Astrocyte of the spinal cord (primary cell): Measurements from ENCODE around the gene MGAT3.

Source experiments
- DNase-seq: peaks from one replicate; pipeline ENCODE4 v3.0.0; 2011; ENCODE audit warnings: low read depth, low spot score
- H3K4me3 ChIP-seq: 2 replicates; pipeline ENCODE4 v1.5.1; 2011; ENCODE audit warnings: low read depth, mild to moderate bottlenecking, low read length, moderate library complexity
- in situ Hi-C: cut with HindIII; loops from 2 replicates; pipeline ENCODE4 v1.10.0; 2017; ENCODE audit warnings: low sequenced_read_pairs
- TF ChIP-seq, protein P1 (sequence below): IDR thresholded peaks from 2 replicates; pipeline ENCODE4 v1.5.1; 2012; ENCODE audit warnings: low read depth, mild to moderate bottlenecking, low read length, inconsistent platforms

The MGAT3 gene

DNA sequence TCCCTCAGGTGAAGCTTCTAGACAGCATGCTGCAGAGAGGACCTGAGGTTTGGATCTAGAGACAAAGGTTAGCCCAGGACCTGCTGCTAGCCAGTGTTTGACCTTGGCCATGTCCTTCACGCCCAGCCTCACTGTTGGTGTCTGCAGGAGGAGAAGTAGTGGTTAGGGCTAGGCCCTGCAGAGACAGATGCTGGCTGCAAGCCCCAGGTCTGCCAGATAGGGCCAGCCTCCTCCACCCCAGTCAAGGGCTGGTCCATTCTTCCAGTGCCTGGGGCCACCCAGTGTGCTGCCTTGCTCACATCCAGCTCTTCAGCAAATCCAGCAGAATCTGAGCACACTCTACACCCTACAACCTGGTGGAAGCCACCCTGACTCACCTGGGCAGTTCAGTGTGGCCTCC, 23.7 kb downstream of the MGAT3 start:
- in situ Hi-C loops = no loop called here
- TF ChIP-seq, protein P1, sequence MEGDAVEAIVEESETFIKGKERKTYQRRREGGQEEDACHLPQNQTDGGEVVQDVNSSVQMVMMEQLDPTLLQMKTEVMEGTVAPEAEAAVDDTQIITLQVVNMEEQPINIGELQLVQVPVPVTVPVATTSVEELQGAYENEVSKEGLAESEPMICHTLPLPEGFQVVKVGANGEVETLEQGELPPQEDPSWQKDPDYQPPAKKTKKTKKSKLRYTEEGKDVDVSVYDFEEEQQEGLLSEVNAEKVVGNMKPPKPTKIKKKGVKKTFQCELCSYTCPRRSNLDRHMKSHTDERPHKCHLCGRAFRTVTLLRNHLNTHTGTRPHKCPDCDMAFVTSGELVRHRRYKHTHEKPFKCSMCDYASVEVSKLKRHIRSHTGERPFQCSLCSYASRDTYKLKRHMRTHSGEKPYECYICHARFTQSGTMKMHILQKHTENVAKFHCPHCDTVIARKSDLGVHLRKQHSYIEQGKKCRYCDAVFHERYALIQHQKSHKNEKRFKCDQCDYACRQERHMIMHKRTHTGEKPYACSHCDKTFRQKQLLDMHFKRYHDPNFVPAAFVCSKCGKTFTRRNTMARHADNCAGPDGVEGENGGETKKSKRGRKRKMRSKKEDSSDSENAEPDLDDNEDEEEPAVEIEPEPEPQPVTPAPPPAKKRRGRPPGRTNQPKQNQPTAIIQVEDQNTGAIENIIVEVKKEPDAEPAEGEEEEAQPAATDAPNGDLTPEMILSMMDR = no peak
- no peak overlapping the region for H3K4me3 ChIP-seq
- no peak for DNase-seq

DNA sequence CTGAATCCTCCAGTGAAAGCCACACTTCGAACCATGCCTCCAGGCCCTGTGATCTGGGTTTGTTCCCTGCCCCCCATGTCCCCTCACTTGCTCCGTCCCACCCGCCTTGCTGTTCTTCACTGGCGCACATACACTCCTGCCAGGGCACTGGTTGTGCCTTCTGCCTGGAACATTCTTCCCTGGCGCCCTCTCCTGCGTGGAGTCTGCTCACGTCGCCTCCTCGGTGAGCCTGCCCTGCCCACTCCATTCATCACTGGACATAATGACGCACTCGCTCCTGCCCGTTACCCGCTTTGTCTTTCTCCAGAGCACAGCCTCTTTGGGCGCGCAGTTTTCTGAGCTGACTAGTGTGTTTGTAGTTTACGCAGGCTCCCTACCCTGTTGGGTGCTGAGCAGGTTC, 24.2 kb downstream of the MGAT3 start:
- TF ChIP-seq, protein P1 = no peak
- in situ Hi-C loops = no loop called here

DNA sequence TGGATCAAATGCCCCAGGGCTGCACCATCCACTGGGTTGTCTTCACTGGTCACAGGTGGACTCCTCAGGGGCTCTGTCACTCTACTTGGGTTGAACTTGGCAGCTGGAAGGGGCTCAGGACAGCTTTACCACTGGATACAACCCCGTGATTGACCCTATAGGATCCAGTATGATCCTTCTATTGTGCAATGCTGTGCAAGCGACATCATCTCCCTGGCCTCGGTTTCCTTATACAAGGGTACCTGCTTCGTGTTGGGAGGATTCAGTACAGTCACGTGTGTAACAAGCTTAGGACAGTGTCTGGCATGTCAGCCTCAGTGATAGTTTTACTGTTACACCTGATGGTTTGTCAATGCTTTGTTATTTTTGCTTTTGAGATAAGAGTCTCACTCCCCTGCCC, 24.8 kb downstream of the MGAT3 start:
- in situ Hi-C loops = no loop called here
- DNase-seq = no peak
- TF ChIP-seq, protein P1 = no peak
- H3K4me3 ChIP-seq = no peak overlapping the region

More for the DNA sequence above, 24.2 kb downstream of the MGAT3 start:
- H3K4me3 ChIP-seq = no peak overlapping the region
- no peak for DNase-seq

DNA sequence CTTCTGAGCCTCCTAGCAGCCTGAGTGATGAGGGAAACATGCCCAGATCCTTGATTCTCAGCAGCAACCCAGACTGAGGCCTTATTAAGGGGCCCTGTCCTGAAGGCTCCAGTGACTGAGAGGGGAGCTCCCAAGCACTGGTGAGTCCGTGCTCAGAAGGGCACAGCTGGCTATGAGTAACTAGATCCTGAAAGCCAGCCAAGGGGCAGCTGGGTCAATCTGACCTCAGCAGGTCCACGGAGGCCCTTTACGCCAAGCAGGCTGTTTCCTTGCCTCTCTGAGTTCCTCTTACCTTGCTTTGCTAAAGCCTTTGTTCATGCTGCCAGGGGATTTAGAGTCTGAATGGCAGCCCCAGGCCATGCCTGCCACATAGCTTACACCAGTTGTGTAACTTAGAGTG, 26.0 kb downstream of the MGAT3 start:
- H3K4me3 ChIP-seq = no peak overlapping the region
- in situ Hi-C loops = no loop called here
- TF ChIP-seq, protein P1 = no peak
- no peak for DNase-seq

DNA sequence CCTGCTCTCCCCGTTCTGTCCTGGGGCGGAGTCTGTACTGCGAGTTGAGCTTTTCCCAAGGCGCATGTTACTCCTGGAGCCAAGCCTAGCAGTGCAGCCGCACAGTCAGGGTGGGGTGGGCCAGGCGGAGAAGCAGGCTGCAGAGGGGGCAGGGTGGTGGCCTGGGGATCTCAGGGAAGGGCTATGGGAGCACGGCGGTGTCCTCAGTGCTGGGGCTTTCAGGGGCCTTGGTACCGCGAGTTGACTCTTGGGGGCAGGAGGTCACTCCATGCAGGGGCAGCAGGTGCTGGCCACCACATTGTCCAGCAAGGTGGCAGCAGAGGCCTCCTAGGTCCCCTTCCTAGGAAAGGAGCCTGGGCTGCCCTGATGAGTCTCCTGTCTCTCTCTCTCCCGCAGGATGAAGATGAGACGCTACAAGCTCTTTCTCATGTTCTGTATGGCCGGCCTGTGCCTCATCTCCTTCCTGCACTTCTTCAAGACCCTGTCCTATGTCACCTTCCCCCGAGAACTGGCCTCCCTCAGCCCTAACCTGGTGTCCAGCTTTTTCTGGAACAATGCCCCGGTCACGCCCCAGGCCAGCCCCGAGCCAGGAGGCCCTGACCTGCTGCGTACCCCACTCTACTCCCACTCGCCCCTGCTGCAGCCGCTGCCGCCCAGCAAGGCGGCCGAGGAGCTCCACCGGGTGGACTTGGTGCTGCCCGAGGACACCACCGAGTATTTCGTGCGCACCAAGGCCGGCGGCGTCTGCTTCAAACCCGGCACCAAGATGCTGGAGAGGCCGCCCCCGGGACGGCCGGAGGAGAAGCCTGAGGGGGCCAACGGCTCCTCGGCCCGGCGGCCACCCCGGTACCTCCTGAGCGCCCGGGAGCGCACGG, 30.4 kb downstream of the MGAT3 start:
- TF ChIP-seq, protein P1 = no peak
- DNase-seq = no peak
- H3K4me3 ChIP-seq = no peak overlapping the region
- in situ Hi-C loops = no loop called here

DNA sequence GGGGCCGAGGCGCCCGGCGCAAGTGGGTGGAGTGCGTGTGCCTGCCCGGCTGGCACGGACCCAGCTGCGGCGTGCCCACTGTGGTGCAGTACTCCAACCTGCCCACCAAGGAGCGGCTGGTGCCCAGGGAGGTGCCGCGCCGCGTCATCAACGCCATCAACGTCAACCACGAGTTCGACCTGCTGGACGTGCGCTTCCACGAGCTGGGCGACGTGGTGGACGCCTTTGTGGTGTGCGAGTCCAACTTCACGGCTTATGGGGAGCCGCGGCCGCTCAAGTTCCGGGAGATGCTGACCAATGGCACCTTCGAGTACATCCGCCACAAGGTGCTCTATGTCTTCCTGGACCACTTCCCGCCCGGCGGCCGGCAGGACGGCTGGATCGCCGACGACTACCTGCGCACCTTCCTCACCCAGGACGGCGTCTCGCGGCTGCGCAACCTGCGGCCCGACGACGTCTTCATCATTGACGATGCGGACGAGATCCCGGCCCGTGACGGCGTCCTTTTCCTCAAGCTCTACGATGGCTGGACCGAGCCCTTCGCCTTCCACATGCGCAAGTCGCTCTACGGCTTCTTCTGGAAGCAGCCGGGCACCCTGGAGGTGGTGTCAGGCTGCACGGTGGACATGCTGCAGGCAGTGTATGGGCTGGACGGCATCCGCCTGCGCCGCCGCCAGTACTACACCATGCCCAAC, 31.2 kb downstream of the MGAT3 start:
- TF ChIP-seq, protein P1 = no peak
- no peak overlapping the region for H3K4me3 ChIP-seq
- in situ Hi-C loops = no loop called here
- DNase-seq = no peak
